ENCODE data around the gene NAGA. TPM values are rescaled to one million over a fixed set of nuclear protein-coding genes. Genes with fewer than 3 reads are reported as not detected.

NAGA gene
- total and polyA plus RNA-seq, 2 of the 4 experiments (the other 2 are of a cell fraction) = 34.3 to 44.8 TPM

- H3K4me3 ChIP-seq (ENCODE audit: insufficient read depth, low read depth, low read length) = no peak overlapping the region
- ChIA-PET CTCF (no interaction called here), POLR2A (ENCODE audit: unreplicated experiment) (no interaction called here)
- no TSS peak for BruUV-seq (replicated peaks)
- no peak overlapping the region for H2BK20ac ChIP-seq (ENCODE audit: low read depth, low read length)
- H2BK15ac ChIP-seq (ENCODE audit: low read depth, low read length) = no peak overlapping the region
- dilution Hi-C loops (cut with HindIII; ENCODE audit: low sequenced_read_pairs, unreplicated experiment) (no loop called here), in situ Hi-C loops (cut with MboI; ENCODE audit: low sequenced_read_pairs) (no loop called here), intact Hi-C loops (cut with micrococcal nuclease) (no loop called here)
- H2AFZ ChIP-seq (replicated peaks; ENCODE audit: low read length, poor library complexity) = no peak overlapping the region
- no peak overlapping the region for H3K56ac ChIP-seq (ENCODE audit: extremely low read depth, insufficient read depth, low read length)
- H3K9ac ChIP-seq (ENCODE audit: low read depth, low read length) = no peak overlapping the region
- DNase-seq (no peak), ATAC-seq (ENCODE audit: low read depth) (no peak)
- no peaks in the 10 kb centered on the region for H3K79me1 ChIP-seq (ENCODE audit: low read depth in 1 of 2, low read length in 2 of 2)
- no peaks in the 10 kb centered on the region for H3K9me3 ChIP-seq (ENCODE audit: control insufficient read depth, insufficient read depth, low read length)
- H3K4me2 ChIP-seq (ENCODE audit: low read depth, low read length) = no peak overlapping the region
- H3K4me1 ChIP-seq (ENCODE audit: control insufficient read depth, insufficient read depth, low read length) = no peaks in the 10 kb centered on the region
- TF ChIP-seq POLR2A (IDR thresholded peaks at IDR 0.05; ENCODE audit: low read depth, low read length) (no peak), ELK1 (IDR thresholded peaks at IDR 0.05; ENCODE audit: borderline replicate concordance, low read depth, low read length) (no peak), USF2 (IDR thresholded peaks at IDR 0.05; ENCODE audit: low read depth, low read length) (no peak), MXI1 (IDR thresholded peaks at IDR 0.05; ENCODE audit: borderline replicate concordance, low read depth, low read length) (no peak), RAD21 (IDR thresholded peaks at IDR 0.05; ENCODE audit: low read length) (no peak), MAFK (IDR thresholded peaks at IDR 0.05; ENCODE audit: low read depth, low read length) (no peak)
- peaks cover 48% of the 10 kb centered on the region for H3K36me3 ChIP-seq (ENCODE audit: control insufficient read depth, insufficient read depth, low read length)
- no peak overlapping the region for H2AK5ac ChIP-seq (ENCODE audit: low read depth, low read length)
- no peaks in the 10 kb centered on the region for H4K20me1 ChIP-seq (ENCODE audit: insufficient read depth, low read length)
- H2BK120ac ChIP-seq (ENCODE audit: low read depth, low read length) = no peak overlapping the region
- H3K27me3 ChIP-seq (ENCODE audit: control insufficient read depth, insufficient read depth, low read length) = no peaks in the 10 kb centered on the region
- no peak overlapping the region for H3K4ac ChIP-seq (ENCODE audit: low read depth, low read length)
- no peak overlapping the region for H2AK9ac ChIP-seq (replicated peaks; ENCODE audit: low read depth, low read length, poor library complexity)
- H3K14ac ChIP-seq (replicated peaks; ENCODE audit: low read depth, low read length) = no peak overlapping the region
- H4K5ac ChIP-seq (ENCODE audit: low read depth, low read length) = no peak overlapping the region
- H3K23ac ChIP-seq (ENCODE audit: low read depth, low read length) = no peak overlapping the region
- H2BK5ac ChIP-seq (ENCODE audit: low read depth, low read length, poor library complexity, severe bottlenecking) = no peak overlapping the region
- no peak overlapping the region for H3K18ac ChIP-seq (ENCODE audit: low read depth, low read length)
- H3K9me1 ChIP-seq (ENCODE audit: insufficient read depth, low read length) = 0 out of 2 replicates have a peak, but pooled peaks cover 2% of the 10 kb centered on the region
- H4K8ac ChIP-seq (ENCODE audit: low read depth in 2 of 2, low read length in 2 of 2) = no peak overlapping the region
- 80% methylated on average over 1 of the region's 10 CpGs; no CpG with 5 or more reads in 1 of the 2 experiments for WGBS, 2 experiments (ENCODE audit: extremely low coverage in 2 of 2, insufficient read length in 1 of 2)
- H3K27ac ChIP-seq (ENCODE audit: insufficient read depth, low read length) = no peak overlapping the region
- no peak overlapping the region for H4K91ac ChIP-seq (ENCODE audit: insufficient read depth, low read depth, low read length)
Observed at GRCh38 chr22:42062506-42063170, 8.0 kb downstream of the NAGA start.
